ENCODE data around the gene PTPN6.
A peak's percentile ranks its signal among the peaks of the same experiment; 100 is the strongest.

Gene PTPN6

GRCh38 chr12:6956021-6956727 is 5.0 kb downstream of the PTPN6 start:
- DNase-seq (ENCODE audit: low read depth in 2 of 2) = no peak

- no peak for DNase-seq (ENCODE audit: low read depth in 2 of 2)
These were observed 6.1 kb downstream of the PTPN6 start for GRCh38 chr12:6957151-6957701.

- DNase-seq (ENCODE audit: low read depth in 2 of 2) = no peak
These were observed 6.8 kb downstream of the PTPN6 start for GRCh38 chr12:6957741-6958608.

GRCh38 chr12:6958609-6959057 is 7.5 kb downstream of the PTPN6 start:
- DNase-seq (ENCODE audit: low read depth in 2 of 2) = no peak

GRCh38 chr12:6959058-6959804 is 8.1 kb downstream of the PTPN6 start:
- DNase-seq (ENCODE audit: low read depth in 2 of 2) = peak; percentile 63 to 66

- DNase-seq (ENCODE audit: low read depth in 2 of 2) = no peak
These were observed 8.8 kb downstream of the PTPN6 start for GRCh38 chr12:6959805-6960592.

GRCh38 chr12:6960593-6961277 is 9.6 kb downstream of the PTPN6 start:
- no peak for DNase-seq (ENCODE audit: low read depth in 2 of 2)

- DNase-seq (ENCODE audit: low read depth in 2 of 2) = peak; percentile 97
These were observed 10.1 kb downstream of the PTPN6 start for GRCh38 chr12:6961278-6961694.

- peak in 1 of 2 donors; percentile 49 for DNase-seq (ENCODE audit: low read depth in 2 of 2)
These were observed 10.6 kb downstream of the PTPN6 start for GRCh38 chr12:6961695-6962284.

GRCh38 chr12:6962285-6963015 is 11.3 kb downstream of the PTPN6 start:
- no peak for DNase-seq (ENCODE audit: low read depth in 2 of 2)

- no peak for DNase-seq (ENCODE audit: low read depth in 2 of 2)
These were observed 12.0 kb downstream of the PTPN6 start for GRCh38 chr12:6963016-6963731.

- DNase-seq (ENCODE audit: low read depth in 2 of 2) = no peak
These were observed 12.7 kb downstream of the PTPN6 start for GRCh38 chr12:6963791-6964413.

- DNase-seq (ENCODE audit: low read depth in 2 of 2) = no peak
These were observed 13.5 kb downstream of the PTPN6 start for GRCh38 chr12:6964605-6965025.

- peak; percentile 79 to 84 for DNase-seq (ENCODE audit: low read depth in 2 of 2)
These were observed 14.0 kb downstream of the PTPN6 start for GRCh38 chr12:6965026-6965661.

- DNase-seq (ENCODE audit: low read depth in 2 of 2) = no peak
These were observed 14.6 kb downstream of the PTPN6 start for GRCh38 chr12:6965714-6966113.

GRCh38 chr12:6966351-6966750 is 15.2 kb downstream of the PTPN6 start:
- no peak for DNase-seq (ENCODE audit: low read depth in 2 of 2)

- no peak for DNase-seq (ENCODE audit: low read depth in 2 of 2)
These were observed 16.5 kb downstream of the PTPN6 start for GRCh38 chr12:6967651-6968100.

- DNase-seq (ENCODE audit: low read depth in 2 of 2) = no peak
These were observed 17.3 kb downstream of the PTPN6 start for GRCh38 chr12:6968426-6968825.
